Mucosa of gallbladder (tissue), 1 donor: Measurements from ENCODE around the gene SMG5. TPM values are rescaled to one million over a fixed set of nuclear protein-coding genes. Genes with fewer than 3 reads are reported as not detected.

Experiments used
- DNase-seq: peaks from one replicate; pipeline ENCODE4 v3.0.0-alpha.2; 2020; ENCODE audit warnings: low spot score
- total RNA-seq: library from RNA; stranded (reverse); gene quantifications from one replicate; pipeline ENCODE4 v1.2.1, GENCODE V29; 2021
- donor health status: DM: no; HTN: no; CAD: no.

Gene SMG5
- total RNA-seq, 1 donor from 2014 or later, result 107 TPM

GRCh38 chr1:156281693-156282478, 739 bp downstream of the SMG5 start:
- peak; percentile 38 for DNase-seq

GRCh38 chr1:156281281-156281680, 1.3 kb downstream of the SMG5 start:
- DNase-seq, result no peak

- no peak for DNase-seq
Observed at GRCh38 chr1:156279837-156280236, 2.8 kb downstream of the SMG5 start.

- no peak for DNase-seq
Observed at GRCh38 chr1:156276966-156277381, 5.7 kb downstream of the SMG5 start.

- no peak for DNase-seq
Observed at GRCh38 chr1:156276532-156276931, 6.1 kb downstream of the SMG5 start.

GRCh38 chr1:156270314-156270713, 12.3 kb downstream of the SMG5 start:
- no peak for DNase-seq

GRCh38 chr1:156268336-156268735, 14.3 kb downstream of the SMG5 start:
- DNase-seq, result no peak

- DNase-seq, result no peak
Observed at GRCh38 chr1:156266051-156266450, 16.6 kb downstream of the SMG5 start.

GRCh38 chr1:156263288-156263655, 19.4 kb downstream of the SMG5 start:
- DNase-seq, result no peak

- DNase-seq, result no peak
Observed at GRCh38 chr1:156262461-156263287, 20.0 kb downstream of the SMG5 start.

GRCh38 chr1:156260896-156261295, 21.7 kb downstream of the SMG5 start:
- no peak for DNase-seq

GRCh38 chr1:156259805-156260204, 22.8 kb downstream of the SMG5 start:
- DNase-seq, result no peak

- DNase-seq, result no peak
Observed at GRCh38 chr1:156258859-156259258, 23.8 kb downstream of the SMG5 start.

- no peak for DNase-seq
Observed at GRCh38 chr1:156257711-156258110, 24.9 kb downstream of the SMG5 start.

- no peak for DNase-seq
Observed at GRCh38 chr1:156253634-156254033, 29.0 kb downstream of the SMG5 start.

GRCh38 chr1:156251527-156251926, 31.1 kb downstream of the SMG5 start:
- DNase-seq, result no peak

GRCh38 chr1:156249593-156249992, 33.0 kb downstream of the SMG5 start:
- no peak for DNase-seq

- DNase-seq, result no peak
Observed at GRCh38 chr1:156248323-156248683, 34.3 kb downstream of the SMG5 start.

GRCh38 chr1:156247460-156248322, 34.9 kb downstream of the SMG5 start, which contains the start of gene PAQR6:
Gene PAQR6, minus strand, starts transcription at chr1:156248056. Its CDS starts 1,325 bp downstream, at chr1:156246731.
- peak; percentile 43 for DNase-seq

- DNase-seq, result no peak
Observed at GRCh38 chr1:156246781-156247459, 35.7 kb downstream of the SMG5 start.

GRCh38 chr1:156246241-156246780, 36.3 kb downstream of the SMG5 start:
- DNase-seq, result no peak
